Ishikawa (cell line): ENCODE measurements around the gene SLC6A11.

ENCODE experiments used
- CEBPB ChIP-seq: IDR thresholded peaks from 2 replicates; pipeline ENCODE4 v1.6.1; 2012
- CREB1 ChIP-seq: IDR thresholded peaks from 2 replicates; pipeline ENCODE4 v1.6.1; 2012; ENCODE audit warnings: low read depth
- EGR1 ChIP-seq: IDR thresholded peaks from 2 replicates; pipeline ENCODE4 v1.6.1; 2012
- EP300 ChIP-seq: IDR thresholded peaks from 2 replicates; pipeline ENCODE4 v1.6.1; 2012; ENCODE audit warnings: borderline replicate concordance
- MAX ChIP-seq: IDR thresholded peaks from 2 replicates; pipeline ENCODE4 v1.6.1; 2012
- NFIC ChIP-seq: IDR thresholded peaks from 2 replicates; pipeline ENCODE4 v1.6.1; 2012
- RAD21 ChIP-seq: IDR thresholded peaks from 2 replicates; pipeline ENCODE4 v1.6.1; 2012; ENCODE audit warnings: low read depth
- REST ChIP-seq: IDR thresholded peaks from 2 replicates; pipeline ENCODE4 v1.6.1; 2012; ENCODE audit warnings: low read depth, mild to moderate bottlenecking
- TAF1 ChIP-seq: IDR thresholded peaks from 2 replicates; pipeline ENCODE4 v1.6.1; 2012; ENCODE audit warnings: low read depth, mild to moderate bottlenecking
- USF1 ChIP-seq: IDR thresholded peaks from 2 replicates; pipeline ENCODE4 v1.6.1; 2012
- YY1 ChIP-seq: IDR thresholded peaks from 2 replicates; pipeline ENCODE4 v1.6.1; 2012; ENCODE audit warnings: low read depth
- ZBTB7A ChIP-seq: IDR thresholded peaks from 2 replicates; pipeline ENCODE4 v1.6.1; 2012; ENCODE audit warnings: low read depth

- TF ChIP-seq ZBTB7A (no peak), RAD21 (no peak), NFIC (no peak), EP300 (no peak), CEBPB (no peak), MAX (no peak), CREB1 (no peak), YY1 (no peak), EGR1 (no peak), TAF1 (no peak), USF1 (no peak), REST (no peak)
Observed at GRCh38 chr3:10869460-10869859, 53.4 kb downstream of the SLC6A11 start.
